NT2/D1 (cell line): ENCODE measurements around the gene CCDC50.

Experiments
- DNase-seq: peaks from one replicate; pipeline ENCODE4 v3.0.0-alpha.2; 2011; ENCODE audit warnings: low read depth, low spot score
- H3K27me3 ChIP-seq: 2 replicates; pipeline ENCODE4 v1.6.0; 2011; ENCODE audit warnings: mild to moderate bottlenecking; ENCODE audit not compliant: insufficient read length, insufficient read depth
- H3K36me3 ChIP-seq: 2 replicates; pipeline ENCODE4 v1.6.1; 2011; ENCODE audit warnings: mild to moderate bottlenecking, low read length, mixed read lengths; ENCODE audit not compliant: insufficient read depth, insufficient read length
- H3K4me1 ChIP-seq: 2 replicates; pipeline ENCODE4 v1.5.1; 2011; ENCODE audit not compliant: insufficient read depth, insufficient read length
- H3K4me3 ChIP-seq: 2 replicates; pipeline ENCODE4 v1.5.1; 2011; ENCODE audit warnings: low read depth; ENCODE audit not compliant: insufficient read length
- H3K9ac ChIP-seq: 2 replicates; pipeline ENCODE4 v1.6.0; 2011; ENCODE audit warnings: low read depth; ENCODE audit not compliant: insufficient read length
- H3K9me3 ChIP-seq: 2 replicates; pipeline ENCODE4 v1.5.1; 2011; ENCODE audit warnings: mild to moderate bottlenecking, low read length; ENCODE audit not compliant: insufficient read depth
- SUZ12 ChIP-seq: IDR thresholded peaks from 2 replicates; pipeline ENCODE4 v1.6.1; 2011; ENCODE audit not compliant: insufficient read length, insufficient read depth; ENCODE audit errors: extremely low read depth
- YY1 ChIP-seq: IDR thresholded peaks from 2 replicates; pipeline ENCODE4 v1.6.1; 2011; ENCODE audit not compliant: insufficient read length, insufficient read depth
- ZNF274 ChIP-seq: IDR thresholded peaks from 2 replicates; pipeline ENCODE4 v1.6.1; 2011; ENCODE audit warnings: mild to moderate bottlenecking, low read depth, low read length

Gene CCDC50

DNA sequence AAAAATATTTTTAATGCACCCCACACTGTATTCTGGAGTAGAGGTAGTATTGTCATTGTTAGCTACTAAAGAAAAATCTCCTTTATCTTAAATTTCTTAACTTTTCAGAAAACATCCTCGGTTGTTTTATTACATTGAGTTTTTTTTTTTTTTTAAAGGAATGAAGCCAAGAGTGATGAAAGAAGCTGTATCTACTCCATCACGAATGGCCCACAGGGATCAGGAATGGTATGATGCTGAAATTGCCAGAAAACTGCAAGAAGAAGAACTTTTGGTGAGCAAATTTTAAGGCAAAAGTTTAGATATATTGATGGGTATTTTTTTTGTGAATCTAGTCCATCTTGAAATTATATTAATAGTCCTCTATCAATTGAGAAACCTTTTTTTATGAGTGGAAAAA, 50.8 kb downstream of the CCDC50 start:
- Histone ChIP-seq H3K36me3 (peaks cover 30% of the 10 kb centered on the region), H3K9ac (no peak overlapping the region)
- no peak for TF ChIP-seq SUZ12
- TF ChIP-seq ZNF274, result no peak
- TF ChIP-seq YY1, result no peak

DNA sequence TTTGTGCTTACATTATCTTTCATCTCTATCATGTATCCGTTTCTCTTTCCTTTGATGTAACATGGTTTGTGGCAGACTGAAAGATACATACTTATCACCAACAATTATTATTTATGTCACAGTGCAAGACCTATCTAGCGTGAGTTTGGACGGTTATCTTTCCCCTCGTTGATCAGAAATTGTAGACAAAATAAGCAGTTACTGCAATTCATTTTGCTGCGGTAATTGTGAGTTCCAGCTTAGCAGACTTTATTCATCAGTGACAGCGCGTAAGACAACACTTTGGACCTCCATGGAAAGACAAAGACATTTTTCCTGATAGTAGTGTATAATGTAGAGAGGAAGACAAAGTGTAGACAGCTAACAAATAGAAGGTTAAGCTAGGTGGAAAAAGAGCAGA, 52.1 kb downstream of the CCDC50 start:
- TF ChIP-seq YY1, result no peak
- no peak for TF ChIP-seq SUZ12
- TF ChIP-seq ZNF274, result no peak
- Histone ChIP-seq H3K27me3 (no peaks in the 10 kb centered on the region), H3K36me3 (peaks cover 25% of the 10 kb centered on the region), H3K4me1 (no peaks in the 10 kb centered on the region), H3K9ac (no peak overlapping the region), H3K4me3 (no peak overlapping the region), H3K9me3 (no peaks in the 10 kb centered on the region)
- no peak for DNase-seq

More for the DNA sequence above, 50.8 kb downstream of the CCDC50 start:
- Histone ChIP-seq H3K9me3 (no peaks in the 10 kb centered on the region), H3K4me1 (no peaks in the 10 kb centered on the region), H3K4me3 (no peak overlapping the region), H3K27me3 (no peaks in the 10 kb centered on the region)
- no peak for DNase-seq

- no peak overlapping the region for H3K9ac ChIP-seq
- H3K27me3 ChIP-seq, result no peaks in the 10 kb centered on the region
- no peaks in the 10 kb centered on the region for H3K4me1 ChIP-seq
- peaks cover 25% of the 10 kb centered on the region for H3K36me3 ChIP-seq
- H3K4me3 ChIP-seq, result no peak overlapping the region
- no peaks in the 10 kb centered on the region for H3K9me3 ChIP-seq
- no peak for DNase-seq
- TF ChIP-seq YY1, result no peak
- TF ChIP-seq SUZ12, result no peak
- no peak for TF ChIP-seq ZNF274
Observed at GRCh38 chr3:191382661-191383060, 53.5 kb downstream of the CCDC50 start.

DNA sequence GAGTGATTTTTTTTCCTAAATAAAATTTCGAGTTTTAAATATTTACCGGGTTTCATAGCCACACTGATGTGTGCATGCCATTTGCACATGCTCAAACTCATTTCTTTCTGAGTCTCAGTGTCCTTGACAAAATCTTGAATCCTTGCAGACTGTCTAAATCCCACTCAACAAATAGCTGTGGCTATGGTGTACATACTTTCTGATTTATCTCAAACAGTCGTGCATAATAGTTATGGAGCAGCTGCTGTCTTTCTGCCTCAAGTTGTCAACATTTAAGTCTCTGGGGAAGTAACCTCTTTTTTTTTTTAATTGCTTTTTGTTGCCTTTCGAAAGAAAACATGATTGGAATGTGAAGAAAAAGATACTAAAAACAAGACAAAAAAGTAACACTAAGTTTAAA, 53.9 kb downstream of the CCDC50 start:
- Histone ChIP-seq H3K27me3 (no peaks in the 10 kb centered on the region), H3K36me3 (peaks cover 25% of the 10 kb centered on the region), H3K4me1 (no peaks in the 10 kb centered on the region), H3K4me3 (no peak overlapping the region), H3K9me3 (no peaks in the 10 kb centered on the region), H3K9ac (no peak overlapping the region)
- no peak for DNase-seq
- no peak for TF ChIP-seq SUZ12
- TF ChIP-seq YY1, result no peak
- no peak for TF ChIP-seq ZNF274

GRCh38 chr3:191385101-191385500, 55.9 kb downstream of the CCDC50 start:
- H3K36me3 ChIP-seq, result peaks cover 29% of the 10 kb centered on the region
- no peaks in the 10 kb centered on the region for H3K9me3 ChIP-seq

GRCh38 chr3:191387441-191388077, 58.4 kb downstream of the CCDC50 start:
- H3K4me3 ChIP-seq, result no peak overlapping the region
- peaks cover 18% of the 10 kb centered on the region for H3K36me3 ChIP-seq

More at GRCh38 chr3:191385101-191385500, 55.9 kb downstream of the CCDC50 start:
- no peaks in the 10 kb centered on the region for H3K4me1 ChIP-seq
- no peaks in the 10 kb centered on the region for H3K27me3 ChIP-seq
- DNase-seq, result no peak
- H3K9ac ChIP-seq, result no peak overlapping the region
- TF ChIP-seq YY1, result no peak
- TF ChIP-seq ZNF274, result no peak
- no peak for TF ChIP-seq SUZ12
- no peak overlapping the region for H3K4me3 ChIP-seq

GRCh38 chr3:191388823-191389222, 59.6 kb downstream of the CCDC50 start:
- H3K9me3 ChIP-seq, result no peaks in the 10 kb centered on the region
- DNase-seq, result no peak

More at GRCh38 chr3:191387441-191388077, 58.4 kb downstream of the CCDC50 start:
- no peak overlapping the region for H3K9ac ChIP-seq
- H3K9me3 ChIP-seq, result no peaks in the 10 kb centered on the region
- no peak for DNase-seq
- no peaks in the 10 kb centered on the region for H3K27me3 ChIP-seq
- H3K4me1 ChIP-seq, result no peaks in the 10 kb centered on the region
- TF ChIP-seq ZNF274 (no peak), YY1 (no peak), SUZ12 (no peak)

GRCh38 chr3:191390580-191390979, 61.4 kb downstream of the CCDC50 start:
- no peak overlapping the region for H3K9ac ChIP-seq
- H3K9me3 ChIP-seq, result no peaks in the 10 kb centered on the region
- peaks cover 11% of the 10 kb centered on the region for H3K36me3 ChIP-seq
- no peaks in the 10 kb centered on the region for H3K4me1 ChIP-seq
- DNase-seq, result no peak
- H3K27me3 ChIP-seq, result no peaks in the 10 kb centered on the region
- TF ChIP-seq ZNF274 (no peak), YY1 (no peak), SUZ12 (no peak)
- no peak overlapping the region for H3K4me3 ChIP-seq

More at GRCh38 chr3:191388823-191389222, 59.6 kb downstream of the CCDC50 start:
- TF ChIP-seq SUZ12, result no peak
- Histone ChIP-seq H3K4me1 (no peaks in the 10 kb centered on the region), H3K4me3 (no peak overlapping the region), H3K9ac (no peak overlapping the region), H3K36me3 (peaks cover 11% of the 10 kb centered on the region), H3K27me3 (no peaks in the 10 kb centered on the region)
